Erythroblast (primary cell): ENCODE results near the gene LNPEP.

Source experiments
- GATA1 ChIP-seq: IDR thresholded peaks from 2 replicates; pipeline ENCODE4 v1.6.1; 2011; ENCODE audit warnings: low read depth, mild to moderate bottlenecking, control low read depth, low read length, moderate library complexity
- POLR2A ChIP-seq: IDR thresholded peaks from 2 replicates; pipeline ENCODE4 v1.6.1; 2011; ENCODE audit warnings: mild to moderate bottlenecking, low read length

GRCh38 chr5:96920744-96921355 lies 15.0 kb upstream of the LNPEP start:
- TF ChIP-seq POLR2A (no peak), GATA1 (no peak)
